Endothelial cell of umbilical vein (primary cell): ENCODE results near the gene DCX. TPM values are rescaled to one million over a fixed set of nuclear protein-coding genes. Genes with fewer than 3 reads are reported as not detected.

Experiments
- BruUV-seq: library from RNA; stranded (reverse); fragments of 400-500 nt; replicated peaks from 2 replicates; lab custom pipeline; 2021; lab: Mats Ljungman, UMichigan
- CTCF ChIA-PET: fragments of 300-600, 350-600 bp; sonication (Branson Sonifier 250); formaldehyde crosslinking; loops from one replicate; lab custom pipeline; 2021; ENCODE audit warnings: antibody characterized with exemption, inconsistent platforms; lab: Charles Lee
- POLR2A ChIA-PET: fragments of 300-600, 350-600 bp; sonication (Branson Sonifier 250); formaldehyde crosslinking; loops from one replicate; lab custom pipeline; 2021; ENCODE audit warnings: antibody characterized with exemption, inconsistent platforms; lab: Charles Lee
- DNase-seq: peaks from one replicate; pipeline ENCODE4 v3.0.0-alpha.2; 2011; ENCODE audit warnings: low read depth, low spot score
- FAIRE-seq: peaks from 2 replicates; lab custom pipeline; 2011; peaks lifted over from hg19 to GRCh38; lab: Jason Lieb, UNC
- H2AFZ ChIP-seq: 2 replicates; pipeline ENCODE4 v1.6.0; 2012; ENCODE audit warnings: low read depth, low read length, control low read depth, inconsistent platforms
- H3K27ac ChIP-seq: 2 replicates; pipeline ENCODE4 v1.5.1; 2011; ENCODE audit warnings: low read depth, mild to moderate bottlenecking, control low read depth, low read length, moderate library complexity; ENCODE audit not compliant: insufficient read depth
- H3K27me3 ChIP-seq, 2 experiments: 2 replicates each; pipeline versions ENCODE4 v1.6.0 to v1.6.1; 2011; ENCODE audit warnings: low read length in 2 of 2, mixed read lengths in 1 of 2; ENCODE audit not compliant: control insufficient read depth in 2 of 2, insufficient read depth in 2 of 2
- H3K36me3 ChIP-seq, 2 experiments: 2 replicates in 1 of 2; 3 replicates in 1 of 2; pipeline ENCODE4 v1.5.1; 2011; ENCODE audit warnings: low read length in 2 of 2, mild to moderate bottlenecking in 1 of 2, moderate library complexity in 1 of 2; ENCODE audit not compliant: control insufficient read depth in 2 of 2, insufficient read depth in 2 of 2; ENCODE audit errors: extremely low read depth in 1 of 2
- H3K4me1 ChIP-seq: 3 replicates; pipeline ENCODE4 v1.5.1; 2011; ENCODE audit warnings: mild to moderate bottlenecking, low read length; ENCODE audit not compliant: control insufficient read depth, insufficient read depth; ENCODE audit errors: extremely low read depth
- H3K4me2 ChIP-seq: 2 replicates; pipeline ENCODE4 v1.6.1; 2011; ENCODE audit warnings: low read length, control low read depth, mixed read lengths; ENCODE audit not compliant: insufficient read depth
- H3K4me3 ChIP-seq, 3 experiments: fragments of 200-600 bp in 1 of 3; sonication (generic), shearing (Covaris generic) in 1 of 3; replicated peaks in 1 of 3; 2 replicates each; pipeline ENCODE4 v1.5.1; 2011 to 2016; ENCODE audit warnings: control low read depth in 3 of 3, low read length in 3 of 3, mild to moderate bottlenecking in 2 of 3, inconsistent platforms in 1 of 3, low read depth in 1 of 3, moderate library complexity in 1 of 3; ENCODE audit not compliant: insufficient read depth in 1 of 3
- H3K79me2 ChIP-seq: 2 replicates; pipeline ENCODE4 v1.6.0; 2012; ENCODE audit warnings: low read length, inconsistent platforms; ENCODE audit not compliant: control insufficient read depth, insufficient read depth
- H3K9ac ChIP-seq: replicated peaks from 2 replicates; pipeline ENCODE3; 2011; ENCODE audit warnings: low read length, control low read depth; ENCODE audit not compliant: insufficient read depth; ENCODE audit errors: extremely low read depth
- H3K9me1 ChIP-seq: replicated peaks from 3 replicates; pipeline ENCODE4 v1.6.0; 2011; ENCODE audit warnings: mild to moderate bottlenecking, low read length; ENCODE audit not compliant: control insufficient read depth, insufficient read depth; ENCODE audit errors: extremely low read depth
- H3K9me3 ChIP-seq: replicated peaks from 2 replicates; pipeline ENCODE4 v1.5.1; 2012; ENCODE audit warnings: low read length, inconsistent platforms; ENCODE audit not compliant: control insufficient read depth, insufficient read depth
- H4K20me1 ChIP-seq: replicated peaks from 2 replicates; pipeline ENCODE3; 2011; ENCODE audit warnings: mild to moderate bottlenecking, low read length; ENCODE audit not compliant: control insufficient read depth, insufficient read depth; ENCODE audit errors: extremely low read depth
- CTCF ChIP-seq, 2 donors: IDR thresholded peaks; 1 replicate in 1 of 2; 2 replicates in 1 of 2; pipeline ENCODE4 v1.5.1; 2011; ENCODE audit warnings: low read length in 2 of 2, mild to moderate bottlenecking in 2 of 2, moderate library complexity in 2 of 2, control low read depth in 1 of 2, inconsistent platforms in 1 of 2, low read depth in 1 of 2; ENCODE audit not compliant: insufficient read depth in 1 of 2; ENCODE audit errors: extremely low read depth in 1 of 2
- EZH2 ChIP-seq: IDR thresholded peaks from 2 replicates; pipeline ENCODE4 v1.6.1; 2012; ENCODE audit warnings: borderline replicate concordance, low read depth, mild to moderate bottlenecking, moderate library complexity, low read length, inconsistent platforms; ENCODE audit not compliant: severe bottlenecking
- FOS ChIP-seq: IDR thresholded peaks from 2 replicates; pipeline ENCODE4 v1.6.1; 2011; ENCODE audit warnings: mild to moderate bottlenecking, low read length, moderate library complexity, borderline replicate concordance; ENCODE audit not compliant: insufficient read depth
- GATA2 ChIP-seq: IDR thresholded peaks from 2 replicates; pipeline ENCODE4 v1.7.0; 2011; ENCODE audit warnings: low read depth, mild to moderate bottlenecking, moderate library complexity, mixed read lengths, low read length; ENCODE audit not compliant: insufficient read length, insufficient read depth
- MAX ChIP-seq: IDR thresholded peaks from 2 replicates; pipeline ENCODE4 v1.6.1; 2011; ENCODE audit not compliant: insufficient read depth, insufficient read length
- MYC ChIP-seq: IDR thresholded peaks from one replicate; pipeline ENCODE4 v1.6.1; 2011; ENCODE audit warnings: mild to moderate bottlenecking, low read depth, low read length
- POLR2A ChIP-seq: IDR thresholded peaks from 2 replicates; pipeline ENCODE4 v1.6.1; 2012; ENCODE audit warnings: low read depth, mild to moderate bottlenecking, control low read depth, low read length
- POLR2AphosphoS5 ChIP-seq: IDR thresholded peaks from 2 replicates; pipeline ENCODE4 v1.6.1; 2012; ENCODE audit warnings: low read depth, mild to moderate bottlenecking, control low read depth, low read length, moderate library complexity; ENCODE audit not compliant: insufficient read depth
- dilution Hi-C: fragments of 300-500 bp; cut with MboI; formaldehyde crosslinking; loops from one replicate; pipeline ENCODE4 v1.15.0; 2019; ENCODE audit warnings: low sequenced_read_pairs; ENCODE audit not compliant: extremely low pct_ligation_motif_present
- intact Hi-C: fragments of 100-400 bp; cut with micrococcal nuclease; formaldehyde crosslinking; loops from one replicate; pipeline ENCODE4 v1.10.0; 2022
- polyA plus RNA-seq, 4 experiments: library from polyadenylated mRNA; depleted of rRNA in 3 of 4; stranded (reverse) in 3 of 4; unstranded in 1 of 4; fragments of >200 nt; gene quantifications; 2 replicates each; pipeline versions ENCODE4 v1.2.1 to v1.2.3, GENCODE V29; 2011 to 2012; ENCODE audit warnings: missing spikeins in 1 of 4
- total RNA-seq: library from RNA; stranded (reverse); gene quantifications from 2 replicates; pipeline ENCODE4 v1.2.3, GENCODE V29; 2021

DCX gene
- total and polyA plus RNA-seq, 2 donors (not counting 3 experiments of a cell fraction or from before 2014, with no cell fraction given): not detected

DNA sequence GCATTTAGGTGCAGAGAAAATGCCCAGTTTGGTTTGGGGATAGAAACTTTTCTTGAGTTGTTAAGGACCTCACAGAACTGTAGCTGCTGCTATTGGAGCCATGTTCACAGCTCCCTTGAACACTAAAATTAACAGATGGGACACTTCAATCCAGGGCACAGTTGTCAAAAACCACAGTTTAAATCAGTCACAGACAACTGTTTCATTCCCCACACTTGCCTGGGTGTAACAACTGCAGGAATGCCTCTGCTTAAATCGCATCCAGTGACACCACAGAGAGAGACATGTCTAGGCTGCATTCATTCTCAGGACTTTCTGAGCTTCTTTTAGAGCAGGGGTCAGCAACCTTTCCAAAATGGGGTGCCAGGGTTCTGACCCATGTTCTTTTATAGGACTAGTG is 129.0 kb downstream of the DCX start:
- H3K36me3 ChIP-seq: no peaks in the 10 kb centered on the region
- dilution Hi-C loops (no loop called here), intact Hi-C loops (no loop called here)
- ChIA-PET POLR2A (no interaction called here), CTCF (no interaction called here)
- FAIRE-seq (no peak), DNase-seq (no peak)
- H4K20me1 ChIP-seq: no peaks in the 10 kb centered on the region
- H3K27me3 ChIP-seq: no peaks in the 10 kb centered on the region
- H3K4me2 ChIP-seq: no peak overlapping the region
- no peak overlapping the region for H2AFZ ChIP-seq
- TF ChIP-seq EZH2 (no peak), MYC (no peak), MAX (no peak), POLR2AphosphoS5 (no peak), FOS (no peak), POLR2A (no peak)
- BruUV-seq: no TSS peak
- no peaks in the 10 kb centered on the region for H3K9me1 ChIP-seq
- H3K9me3 ChIP-seq: no peaks in the 10 kb centered on the region
- H3K4me3 ChIP-seq: no peak overlapping the region
- H3K79me2 ChIP-seq: no peaks in the 10 kb centered on the region
- H3K27ac ChIP-seq: no peak overlapping the region
- no peaks in the 10 kb centered on the region for H3K4me1 ChIP-seq
- H3K9ac ChIP-seq: no peak overlapping the region

GRCh38 chrX:111282139-111282538 is 129.9 kb downstream of the DCX start:
- dilution Hi-C loops: no loop called here
- TF ChIP-seq CTCF (IDR thresholded peaks at IDR 0.05; ENCODE audit: extremely low read depth in 1 of 2, insufficient read depth in 1 of 2, low read depth in 1 of 2, low read length in 2 of 2): no peak
- TF ChIP-seq GATA2: no peak
- TF ChIP-seq EZH2: no peak
- TF ChIP-seq MYC: no peak
- no peak for TF ChIP-seq POLR2AphosphoS5
- TF ChIP-seq FOS: no peak
- H2AFZ ChIP-seq: no peak overlapping the region
- no peak overlapping the region for H3K4me2 ChIP-seq
- no peaks in the 10 kb centered on the region for H3K27me3 ChIP-seq
- POLR2A ChIA-PET: no interaction called here
- no peak overlapping the region for H3K9ac ChIP-seq
- DNase-seq (no peak), FAIRE-seq (no peak)
- intact Hi-C loops: no loop called here
- no TSS peak for BruUV-seq
- no peaks in the 10 kb centered on the region for H3K36me3 ChIP-seq
- H3K79me2 ChIP-seq: no peaks in the 10 kb centered on the region
- H3K4me1 ChIP-seq: no peaks in the 10 kb centered on the region
- no peaks in the 10 kb centered on the region for H3K9me3 ChIP-seq
- no peak overlapping the region for H3K27ac ChIP-seq
- H3K9me1 ChIP-seq: no peaks in the 10 kb centered on the region
- H4K20me1 ChIP-seq: no peaks in the 10 kb centered on the region
- H3K4me3 ChIP-seq: no peak overlapping the region
- CTCF ChIA-PET: no interaction called here
